Measurements from ENCODE around the gene NOXA1.
A peak's percentile ranks its signal among the peaks of the same experiment; 100 is the strongest.
"Not testable (repeated sequence)": the region's sequence is repeated elsewhere in the genome, so short reads cannot be mapped to it uniquely, and the experiment has no call there.

The NOXA1 gene

GRCh38 chr9:137459152-137459600 is 36.0 kb downstream of the NOXA1 start, which contains the start of gene NSMF:
NSMF (minus strand) TSS chr9:137459334; CDS start chr9:137459102, 232 bp downstream.
- intact Hi-C loops (cut with DNase I): no loop called here
- DNase-seq: peak; percentile 90 to 100 (median 97)

- intact Hi-C loops (cut with DNase I): no loop called here
- peak in 4 of 10 donors; percentile 6 to 84 (median 50) for DNase-seq
Observed at GRCh38 chr9:137459601-137460362, 36.6 kb downstream of the NOXA1 start.

GRCh38 chr9:137460363-137461315 is 37.4 kb downstream of the NOXA1 start:
- intact Hi-C loops (cut with DNase I): no loop called here
- peak in 4 of 10 donors; percentile 5 to 79 (median 64) for DNase-seq

GRCh38 chr9:137461316-137461662 is 38.1 kb downstream of the NOXA1 start:
- peak in 3 of 10 donors; percentile 5 to 79 (median 52) for DNase-seq
- intact Hi-C loops (cut with DNase I): no loop called here

GRCh38 chr9:137461663-137462395 is 38.6 kb downstream of the NOXA1 start:
- intact Hi-C loops (cut with DNase I): no loop called here
- peak in 4 of 10 donors; percentile 6 to 87 (median 70) for DNase-seq

- peak in 4 of 10 donors; percentile 6 to 83 (median 72) for DNase-seq
- intact Hi-C loops (cut with DNase I): no loop called here
Observed at GRCh38 chr9:137462396-137462985, 39.3 kb downstream of the NOXA1 start.

GRCh38 chr9:137462986-137463930 is 40.1 kb downstream of the NOXA1 start:
- intact Hi-C loops (cut with DNase I): no loop called here
- peak in 4 of 10 donors; percentile 5 to 82 (median 60) for DNase-seq

- DNase-seq: peak in 2 of 10 donors; percentile 54 to 80
- intact Hi-C loops (cut with DNase I): no loop called here
Observed at GRCh38 chr9:137463931-137464290, 40.7 kb downstream of the NOXA1 start.

GRCh38 chr9:137464291-137464999 is 41.3 kb downstream of the NOXA1 start:
- DNase-seq: peak in 3 of 10 donors; percentile 65 to 75 (median 70)
- intact Hi-C loops (cut with DNase I): no loop called here

- DNase-seq: peak in 3 of 10 donors; percentile 49 to 70 (median 55)
- intact Hi-C loops (cut with DNase I): no loop called here
Observed at GRCh38 chr9:137465000-137465719, 42.0 kb downstream of the NOXA1 start.

- intact Hi-C loops (cut with DNase I): no loop called here
- DNase-seq: peak in 2 of 10 donors; percentile 33 to 79
Observed at GRCh38 chr9:137465720-137466388, 42.7 kb downstream of the NOXA1 start.

- peak in 2 of 10 donors; percentile 60 to 69 for DNase-seq
- intact Hi-C loops (cut with DNase I): not testable (repeated sequence)
Observed at GRCh38 chr9:137466389-137467085, 43.3 kb downstream of the NOXA1 start.

- DNase-seq: peak in 2 of 10 donors; percentile 65 to 72
- intact Hi-C loops (cut with DNase I): no loop called here
Observed at GRCh38 chr9:137467161-137467581, 44.0 kb downstream of the NOXA1 start.

GRCh38 chr9:137467896-137468295 is 44.7 kb downstream of the NOXA1 start:
- intact Hi-C loops (cut with DNase I): no loop called here
- peak in 3 of 10 donors; percentile 30 to 68 (median 51) for DNase-seq

GRCh38 chr9:137470785-137471184 is 47.6 kb downstream of the NOXA1 start:
- DNase-seq: peak in 2 of 10 donors; percentile 14 to 55
- intact Hi-C loops (cut with DNase I): no loop called here

GRCh38 chr9:137474271-137474670 is 51.1 kb downstream of the NOXA1 start:
- intact Hi-C loops (cut with DNase I): no loop called here
- DNase-seq: peak in 3 of 10 donors; percentile 30 to 67 (median 47)
